HG02571 (cell line): ENCODE measurements around the gene NME8.

Experiments
- ATAC-seq: cut with Tn5 transposase; IDR thresholded peaks from one replicate; pipeline ENCODE4 v1.9.1; 2021; ENCODE audit warnings: mild to moderate bottlenecking, moderate library complexity; ENCODE audit not compliant: unreplicated experiment

NME8 gene

GRCh38 chr7:37930226-37930948 is 82.0 kb downstream of the NME8 start:
- no peak for ATAC-seq

GRCh38 chr7:37932543-37932942 is 84.1 kb downstream of the NME8 start:
- no peak for ATAC-seq

- ATAC-seq, result no peak
Measured at GRCh38 chr7:37933018-37933566, 84.7 kb downstream of the NME8 start.

GRCh38 chr7:37942934-37943610 is 94.7 kb downstream of the NME8 start:
- ATAC-seq, result no peak

- ATAC-seq, result no peak
Measured at GRCh38 chr7:37943905-37944736, 95.7 kb downstream of the NME8 start.

GRCh38 chr7:37944737-37945054 is 96.3 kb downstream of the NME8 start:
- ATAC-seq, result no peak

GRCh38 chr7:37945336-37945735 is 96.9 kb downstream of the NME8 start:
- no peak for ATAC-seq

- no peak for ATAC-seq
Measured at GRCh38 chr7:37947138-37947940, 98.9 kb downstream of the NME8 start.

- ATAC-seq, result no peak
Measured at GRCh38 chr7:37947941-37948210, 99.5 kb downstream of the NME8 start.
